ENCODE measurements around the gene PYHIN1.

DNA sequence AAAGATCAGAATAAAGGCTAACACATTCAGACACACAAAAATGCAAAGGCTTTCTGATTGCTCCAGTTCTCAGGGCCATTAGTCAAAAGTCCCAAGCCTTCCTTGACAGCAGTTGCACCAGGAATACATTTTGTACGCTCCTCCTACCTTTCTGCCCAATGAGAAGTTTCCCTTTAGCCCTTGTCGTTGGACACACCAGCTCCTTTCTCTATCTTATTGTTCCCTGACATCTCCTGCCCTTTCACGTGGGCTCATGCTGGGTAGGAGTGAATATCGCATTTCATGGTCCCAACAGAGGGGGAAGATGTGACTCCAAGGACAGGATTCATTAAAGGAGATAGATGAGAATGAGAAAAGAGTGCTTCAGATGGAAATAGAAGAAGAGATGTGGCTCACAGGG is 44.9 kb downstream of the PYHIN1 start:
- no peak for TF ChIP-seq CTCF (IDR thresholded peaks at IDR 0.05)
- TF ChIP-seq RCOR1 (IDR thresholded peaks at IDR 0.05; ENCODE audit: low read depth, low read length): no peak
- TF ChIP-seq GATA3 (IDR thresholded peaks at IDR 0.05; ENCODE audit: borderline replicate concordance): no peak
- no peak for TF ChIP-seq KDM5A (IDR thresholded peaks at IDR 0.05)
- no peak for TF ChIP-seq REST (IDR thresholded peaks at IDR 0.05)
- TF ChIP-seq POLR2A (IDR thresholded peaks at IDR 0.05; ENCODE audit: low read length): no peak
- no peak for TF ChIP-seq RAD21 (conservative IDR thresholded peaks at IDR 0.05 in 1 of 2, IDR thresholded peaks at IDR 0.05 in 1 of 2)
- TF ChIP-seq BHLHE40 (IDR thresholded peaks at IDR 0.05; ENCODE audit: low read depth, low read length): no peak
- TF ChIP-seq, protein P1, sequence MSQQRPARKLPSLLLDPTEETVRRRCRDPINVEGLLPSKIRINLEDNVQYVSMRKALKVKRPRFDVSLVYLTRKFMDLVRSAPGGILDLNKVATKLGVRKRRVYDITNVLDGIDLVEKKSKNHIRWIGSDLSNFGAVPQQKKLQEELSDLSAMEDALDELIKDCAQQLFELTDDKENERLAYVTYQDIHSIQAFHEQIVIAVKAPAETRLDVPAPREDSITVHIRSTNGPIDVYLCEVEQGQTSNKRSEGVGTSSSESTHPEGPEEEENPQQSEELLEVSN (IDR thresholded peaks at IDR 0.05; ENCODE audit: borderline replicate concordance, low read depth): no peak
- no peak for TF ChIP-seq MYC (IDR thresholded peaks at IDR 0.05; ENCODE audit: borderline replicate concordance, low read length)
- no peak for TF ChIP-seq CHD4 (IDR thresholded peaks at IDR 0.05; ENCODE audit: borderline replicate concordance)

Measured in A549 (cell line).